Heart left ventricle (tissue), 13 donors: ENCODE results near the gene AKR7A2.

Experiments used
- POLR2A ChIP-seq, 2 donors: fragments of 450-650 bp; IDR thresholded peaks; one replicate each; pipeline ENCODE4 v1.6.1; 2017; ENCODE audit warnings: antibody characterized with exemption in 2 of 2, mild to moderate bottlenecking in 2 of 2, moderate library complexity in 2 of 2
- TF ChIP-seq, protein P1 (sequence below), 12 donors: fragments of 200-600 bp; sonication (generic) in 4 of 12; IDR thresholded peaks; one replicate each; pipeline versions ENCODE4 v1.5.0 to v1.8.0; 2018 to 2022; ENCODE audit warnings: antibody characterized with exemption in 12 of 12, mild to moderate bottlenecking in 5 of 12
- donor health status: ischemic (EF 13 %, LVEDD 7.1; RV severe dilation, severe dysfunction).
- donor health status: DM: no; HTN: yes; CAD: no.
- donor health status: DM: no; HTN: no; CAD: no.
- donor health status: ischemic (EF 25% LVEDD 6.9; RV normal size, moderate dysfunction).
- donor health status: ischemic (EF 25% LVEDD 5.7; RV mildly dilated, moderate dysfunction).
- donor health status: ischemic (EF 35%, LVEDD 5.7; RV mildly dilated, moderate dysfunction).
- donor health status: nonischemic (EF 11% LVEDD 7.7; RV severe dilation, severe dysfunction).
- donor health status: DM: yes; HTN: yes; CAD: no.
- donor health status: PGD.
- donor health status: ischemic (EF 29% LVEDD 5.4; RV normal size, mild dysfunction).
- donor health status: nonischemic (EF 23%, LVEDD 6.1; RV moderate dilation, normal function).

- TF ChIP-seq, protein P1, sequence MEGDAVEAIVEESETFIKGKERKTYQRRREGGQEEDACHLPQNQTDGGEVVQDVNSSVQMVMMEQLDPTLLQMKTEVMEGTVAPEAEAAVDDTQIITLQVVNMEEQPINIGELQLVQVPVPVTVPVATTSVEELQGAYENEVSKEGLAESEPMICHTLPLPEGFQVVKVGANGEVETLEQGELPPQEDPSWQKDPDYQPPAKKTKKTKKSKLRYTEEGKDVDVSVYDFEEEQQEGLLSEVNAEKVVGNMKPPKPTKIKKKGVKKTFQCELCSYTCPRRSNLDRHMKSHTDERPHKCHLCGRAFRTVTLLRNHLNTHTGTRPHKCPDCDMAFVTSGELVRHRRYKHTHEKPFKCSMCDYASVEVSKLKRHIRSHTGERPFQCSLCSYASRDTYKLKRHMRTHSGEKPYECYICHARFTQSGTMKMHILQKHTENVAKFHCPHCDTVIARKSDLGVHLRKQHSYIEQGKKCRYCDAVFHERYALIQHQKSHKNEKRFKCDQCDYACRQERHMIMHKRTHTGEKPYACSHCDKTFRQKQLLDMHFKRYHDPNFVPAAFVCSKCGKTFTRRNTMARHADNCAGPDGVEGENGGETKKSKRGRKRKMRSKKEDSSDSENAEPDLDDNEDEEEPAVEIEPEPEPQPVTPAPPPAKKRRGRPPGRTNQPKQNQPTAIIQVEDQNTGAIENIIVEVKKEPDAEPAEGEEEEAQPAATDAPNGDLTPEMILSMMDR (IDR thresholded peaks at IDR 0.05) = no peak
- no peak for TF ChIP-seq POLR2A (IDR thresholded peaks at IDR 0.05)
Measured at GRCh38 chr1:19274636-19275035, 37.3 kb downstream of the AKR7A2 start.
